Natural killer cell (primary cell): Measurements from ENCODE around the gene SLC17A3. TPM values are rescaled to one million over a fixed set of nuclear protein-coding genes. Genes with fewer than 3 reads are reported as not detected.

Source experiments
- ATAC-seq, 3 donors: fragments of 150-1000 bp in 2 of 3; fragments of 200-7000 bp in 1 of 3; cut with Tn5 transposase; 1 replicate in 1 of 3; 2 replicates in 2 of 3; pipeline ENCODE4 v1.10.0; 2021; ENCODE audit warnings: mild to moderate bottlenecking in 2 of 3, moderate library complexity in 2 of 3
- DNase-seq, 2 donors: peaks; one replicate each; pipeline versions ENCODE4 v3.0.0 to v3.0.0-alpha.2; 2013 to 2021; ENCODE audit warnings: mixed read lengths in 1 of 2
- H3K27ac ChIP-seq: one replicate; pipeline ENCODE4 v1.5.1; 2013; ENCODE audit warnings: mild to moderate bottlenecking, low read length
- H3K27me3 ChIP-seq: one replicate; pipeline ENCODE4 v1.6.1; 2013; ENCODE audit warnings: low read length; ENCODE audit not compliant: control insufficient read depth, insufficient read depth
- H3K36me3 ChIP-seq: one replicate; pipeline ENCODE4 v1.6.1; 2013; ENCODE audit warnings: low read length; ENCODE audit not compliant: control insufficient read depth, insufficient read depth
- H3K4me1 ChIP-seq: one replicate; pipeline ENCODE4 v1.6.1; 2013; ENCODE audit warnings: low read length; ENCODE audit not compliant: control insufficient read depth, insufficient read depth
- H3K4me3 ChIP-seq: one replicate; pipeline ENCODE4 v1.5.1; 2013; ENCODE audit warnings: low read length
- H3K9me3 ChIP-seq: one replicate; pipeline ENCODE4 v1.6.1; 2013; ENCODE audit warnings: low read length; ENCODE audit not compliant: control insufficient read depth, insufficient read depth
- H3K27ac Mint-ChIP-seq, 2 donors: one replicate each; pipeline ENCODE4 v1.8.0; 2022; ENCODE audit warnings: mild to moderate bottlenecking in 2 of 2, mixed read lengths in 2 of 2, moderate library complexity in 1 of 2
- H3K27me3 Mint-ChIP-seq, 2 donors: one replicate each; pipeline ENCODE4 v1.8.0; 2022; ENCODE audit warnings: low read depth in 2 of 2, mixed read lengths in 2 of 2
- H3K36me3 Mint-ChIP-seq: one replicate; pipeline ENCODE4 v1.8.0; 2022; ENCODE audit warnings: mixed read lengths
- H3K4me1 Mint-ChIP-seq, 2 donors: one replicate each; pipeline ENCODE4 v1.8.0; 2022; ENCODE audit warnings: mixed read lengths in 2 of 2
- H3K4me3 Mint-ChIP-seq: one replicate; pipeline ENCODE4 v1.8.0; 2022; ENCODE audit warnings: mild to moderate bottlenecking, moderate library complexity, mixed read lengths
- H3K9me3 Mint-ChIP-seq, 2 donors: one replicate each; pipeline ENCODE4 v1.8.0; 2022; ENCODE audit warnings: mixed read lengths in 2 of 2
- CTCF ChIP-seq: fragments of 200-600 bp; IDR thresholded peaks from one replicate; pipeline ENCODE4 v1.8.0; 2022; ENCODE audit warnings: antibody characterized with exemption
- WGBS: methylation state at CpG from one replicate; pipeline ENCODE4 v1.1.7; 2013; ENCODE audit warnings: missing lambda C conversion rate; ENCODE audit not compliant: insufficient coverage; 5-methylcytosine and 5-hydroxymethylcytosine counted together
- intact Hi-C: fragments of 100-400 bp; cut with micrococcal nuclease; formaldehyde crosslinking; loops from one replicate; pipeline ENCODE4 v1.14.2; 2022
- total RNA-seq, 4 donors: library from RNA; stranded (reverse); fragments of 120-200 nt in 1 of 4; gene quantifications; one replicate each; pipeline versions ENCODE4 v1.2.3 to v1.2.4, GENCODE V29; 2013 to 2022

SLC17A3 gene
- total RNA-seq, 3 donors from 2014 or later (not counting 1 experiment from before 2014, with no cell fraction given), result 1.5 to 2.4 (median 1.6) TPM

GRCh38 chr6:25874822-25875562 is 949 bp upstream of the SLC17A3 start:
- Histone ChIP-seq H3K4me3 (no peak overlapping the region), H3K9me3 (no peaks in the 10 kb centered on the region), H3K4me1 (peaks cover 6% of the 10 kb centered on the region), H3K36me3 (no peaks in the 10 kb centered on the region), H3K27ac (no peak overlapping the region), H3K27me3 (no peaks in the 10 kb centered on the region)
- Mint-ChIP-seq H3K27ac (peak overlapping the region; percentile 47 to 76), H3K27me3 (peaks cover 0 to 3% of the 10 kb centered on the region in 2 donors), H3K4me3 (peak overlapping the region; percentile 28), H3K36me3 (no peaks in the 10 kb centered on the region), H3K9me3 (no peaks in the 10 kb centered on the region), H3K4me1 (peaks cover 21 to 22% of the 10 kb centered on the region in 2 donors)
- WGBS, result 12% methylated on average over 1 of the region's 3 CpGs
- DNase-seq (peak in 1 of 2 donors; percentile 33), ATAC-seq (peak in 2 of 3 donors; percentile 70 to 72)
- intact Hi-C loops, result no loop called here
- no peak for TF ChIP-seq CTCF

GRCh38 chr6:25872814-25873213 is 1.2 kb downstream of the SLC17A3 start:
- H3K4me3 Mint-ChIP-seq, result no peak overlapping the region
- peaks cover 21 to 22% of the 10 kb centered on the region in 2 donors for H3K4me1 Mint-ChIP-seq
- H3K27ac Mint-ChIP-seq, result peak overlapping the region; percentile 26 to 34
- 96% methylated on average over 1 of the region's 1 CpG for WGBS
- peak in 1 of 2 donors; percentile 69 for DNase-seq
- no peak overlapping the region for H3K27ac ChIP-seq
- TF ChIP-seq CTCF, result no peak
- H3K4me1 ChIP-seq, result peaks cover 6% of the 10 kb centered on the region
- H3K9me3 ChIP-seq, result no peaks in the 10 kb centered on the region
- no peaks in the 10 kb centered on the region for H3K27me3 ChIP-seq
- no peaks in the 10 kb centered on the region for H3K27me3 Mint-ChIP-seq
- intact Hi-C loops, result no loop called here
- no peak overlapping the region for H3K4me3 ChIP-seq
- ATAC-seq, result peak; percentile 36 to 70 (median 62)
- H3K9me3 Mint-ChIP-seq, result no peaks in the 10 kb centered on the region
- no peaks in the 10 kb centered on the region for H3K36me3 ChIP-seq
- H3K36me3 Mint-ChIP-seq, result no peaks in the 10 kb centered on the region

- Histone ChIP-seq H3K4me1 (peaks cover 10% of the 10 kb centered on the region), H3K36me3 (no peaks in the 10 kb centered on the region), H3K9me3 (no peaks in the 10 kb centered on the region), H3K4me3 (no peak overlapping the region), H3K27me3 (no peaks in the 10 kb centered on the region), H3K27ac (no peak overlapping the region)
- H3K4me3 Mint-ChIP-seq, result no peak overlapping the region
- DNase-seq (no peak), ATAC-seq (no peak)
- H3K4me1 Mint-ChIP-seq, result peaks cover 32% of the 10 kb centered on the region in 2 donors
- no peaks in the 10 kb centered on the region for H3K36me3 Mint-ChIP-seq
- no peak overlapping the region for H3K27ac Mint-ChIP-seq
- intact Hi-C loops, result no loop called here
- H3K9me3 Mint-ChIP-seq, result no peaks in the 10 kb centered on the region
- no peak for TF ChIP-seq CTCF
- WGBS, result 92% methylated on average over 1 of the region's 1 CpG
- no peaks in the 10 kb centered on the region for H3K27me3 Mint-ChIP-seq
Observed at GRCh38 chr6:25869840-25870239, 4.2 kb downstream of the SLC17A3 start.
